OCI-LY3 (cell line): ENCODE data around the gene ZNRF2.

Source experiments
- H2AFZ ChIP-seq: fragments of 200-600, 300-600 bp; shearing (Covaris generic); 2 replicates; pipeline ENCODE4 v1.6.0; 2014; ENCODE audit warnings: antibody characterized with exemption, low read depth, low read length
- H3K27ac ChIP-seq: fragments of 200-600, 300-600 bp; sonication (generic); 2 replicates; pipeline ENCODE4 v1.5.1; 2014; ENCODE audit warnings: mild to moderate bottlenecking, low read length, moderate library complexity, mixed read lengths
- H3K27me3 ChIP-seq: fragments of 200-600, 300-600 bp; sonication (generic); 2 replicates; pipeline ENCODE4 v1.6.1; 2014; ENCODE audit warnings: low read depth, low read length, mixed read lengths
- H3K36me3 ChIP-seq: fragments of 200-600, 300-600 bp; sonication (generic); replicated peaks from 2 replicates; pipeline ENCODE3; 2014; ENCODE audit warnings: low read depth, low read length, mixed read lengths
- H3K4me1 ChIP-seq: fragments of 300-600, 200-600 bp; sonication (generic); 2 replicates; pipeline ENCODE4 v1.6.1; 2014; ENCODE audit warnings: low read length, mixed read lengths
- H3K4me2 ChIP-seq: fragments of 200-600, 300-600 bp; sonication (generic); 2 replicates; pipeline ENCODE4 v1.6.1; 2014; ENCODE audit warnings: low read length, mixed read lengths
- H3K4me3 ChIP-seq: fragments of 300-600, 200-600 bp; sonication (generic); 2 replicates; pipeline ENCODE4 v1.5.1; 2014; ENCODE audit warnings: antibody characterized with exemption, mild to moderate bottlenecking, low read length, moderate library complexity
- H3K79me2 ChIP-seq: fragments of 300-600, 200-600 bp; shearing (Covaris generic); 2 replicates; pipeline ENCODE4 v1.6.1; 2014; ENCODE audit warnings: mild to moderate bottlenecking, low read length, mixed read lengths
- H3K9ac ChIP-seq: fragments of 300-600, 200-600 bp; shearing (Covaris generic); 2 replicates; pipeline ENCODE4 v1.6.0; 2014; ENCODE audit warnings: mild to moderate bottlenecking, low read length, moderate library complexity
- H3K9me3 ChIP-seq: fragments of 200-600, 300-600 bp; shearing (Covaris generic); 2 replicates; pipeline ENCODE4 v1.6.1; 2014; ENCODE audit warnings: low read length, mixed read lengths; ENCODE audit not compliant: insufficient read depth
- H4K20me1 ChIP-seq: fragments of 200-600, 300-600 bp; sonication (generic); 2 replicates; pipeline ENCODE4 v1.6.1; 2016; ENCODE audit warnings: low read length, mixed read lengths; ENCODE audit not compliant: insufficient read depth
- CTCF ChIP-seq: fragments of 200-600, 300-600 bp; sonication (generic); IDR thresholded peaks from 2 replicates; pipeline ENCODE4 v1.5.1; 2014; ENCODE audit warnings: antibody characterized with exemption, low read length, low read depth
- EZH2phosphoT487 ChIP-seq: fragments of 200-600 bp; shearing (Covaris generic); IDR thresholded peaks from 2 replicates; pipeline ENCODE4 v1.6.1; 2018; ENCODE audit warnings: antibody characterized with exemption, mixed run types, low read depth

The ZNRF2 gene

GRCh38 chr7:30321089-30321881 lies 36.9 kb downstream of the ZNRF2 start:
- Histone ChIP-seq H2AFZ (no peak overlapping the region), H3K4me2 (peak overlapping the region; percentile 89), H3K36me3 (peaks cover 6% of the 10 kb centered on the region), H3K27ac (peak overlapping the region; percentile 89), H3K4me1 (peaks cover 30% of the 10 kb centered on the region), H3K9me3 (no peaks in the 10 kb centered on the region), H3K79me2 (peaks cover 65% of the 10 kb centered on the region), H3K4me3 (peak overlapping the region; percentile 71), H3K27me3 (no peaks in the 10 kb centered on the region), H4K20me1 (peaks cover 22% of the 10 kb centered on the region; the same call in 1 of the 2 replicates), H3K9ac (peak overlapping the region; percentile 58)
- TF ChIP-seq CTCF = no peak

- H4K20me1 ChIP-seq = peaks cover 20% of the 10 kb centered on the region; the same call in 1 of the 2 replicates
- no peak overlapping the region for H2AFZ ChIP-seq
- TF ChIP-seq EZH2phosphoT487 (no peak), CTCF (no peak)
- H3K4me3 ChIP-seq = peak overlapping the region; percentile 71
- H3K36me3 ChIP-seq = peaks cover 6% of the 10 kb centered on the region
- H3K4me1 ChIP-seq = peaks cover 30% of the 10 kb centered on the region
- peak overlapping the region; percentile 89 for H3K27ac ChIP-seq
- H3K9me3 ChIP-seq = no peaks in the 10 kb centered on the region
- H3K9ac ChIP-seq = peak overlapping the region; percentile 58
- H3K79me2 ChIP-seq = peaks cover 62% of the 10 kb centered on the region
- peak overlapping the region; percentile 89 for H3K4me2 ChIP-seq
- H3K27me3 ChIP-seq = no peaks in the 10 kb centered on the region
Observed at GRCh38 chr7:30321882-30322192, 37.4 kb downstream of the ZNRF2 start.

GRCh38 chr7:30322271-30323005 lies 38.0 kb downstream of the ZNRF2 start:
- Histone ChIP-seq H3K27me3 (no peaks in the 10 kb centered on the region), H2AFZ (no peak overlapping the region), H3K9me3 (no peaks in the 10 kb centered on the region), H4K20me1 (peaks cover 14% of the 10 kb centered on the region; the same call in 1 of the 2 replicates), H3K4me1 (peaks cover 30% of the 10 kb centered on the region), H3K4me2 (peak overlapping the region; percentile 89), H3K4me3 (peak overlapping the region; percentile 71), H3K9ac (peak overlapping the region; percentile 58), H3K36me3 (peaks cover 6% of the 10 kb centered on the region), H3K79me2 (peaks cover 56% of the 10 kb centered on the region), H3K27ac (peak overlapping the region; percentile 89)
- no peak for TF ChIP-seq EZH2phosphoT487

GRCh38 chr7:30323006-30323355 lies 38.6 kb downstream of the ZNRF2 start:
- H3K9me3 ChIP-seq = no peaks in the 10 kb centered on the region
- peaks cover 6% of the 10 kb centered on the region for H3K36me3 ChIP-seq
- peaks cover 51% of the 10 kb centered on the region for H3K79me2 ChIP-seq
- TF ChIP-seq CTCF (no peak), EZH2phosphoT487 (no peak)
- H3K27ac ChIP-seq = peak overlapping the region; percentile 89
- peaks cover 11% of the 10 kb centered on the region; the same call in 1 of the 2 replicates for H4K20me1 ChIP-seq
- H3K4me3 ChIP-seq = peak overlapping the region; percentile 71
- no peaks in the 10 kb centered on the region for H3K27me3 ChIP-seq
- H2AFZ ChIP-seq = no peak overlapping the region
- H3K9ac ChIP-seq = peak overlapping the region; percentile 58; the same call in 1 of the 2 replicates
- H3K4me1 ChIP-seq = peaks cover 30% of the 10 kb centered on the region
- H3K4me2 ChIP-seq = peak overlapping the region; percentile 89
